Measurements from ENCODE around the gene PRC1.

DNA sequence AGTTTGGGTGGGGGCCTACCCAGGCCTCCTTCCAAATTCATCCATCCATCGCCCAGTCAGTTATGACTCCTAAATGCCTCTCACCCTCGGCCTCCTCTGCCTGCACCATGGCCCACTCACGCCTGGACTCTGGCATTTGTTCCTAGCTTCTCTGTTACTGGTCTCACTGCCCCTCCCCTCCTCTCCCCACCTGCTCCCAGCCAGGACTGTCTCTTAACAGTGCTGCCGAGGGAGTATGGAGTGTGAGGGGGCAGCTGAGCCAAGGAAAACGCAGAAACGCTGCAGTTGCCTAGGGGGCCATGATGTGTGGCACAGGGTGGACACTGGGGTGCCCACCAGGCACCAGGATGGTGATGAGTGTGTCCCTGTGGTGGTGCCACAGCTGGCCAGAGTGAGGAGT is 36.5 kb downstream of the PRC1 start:
- TF ChIP-seq CTCF (IDR thresholded peaks at IDR 0.05; ENCODE audit: low read depth, low read length) (no peak), EZH2phosphoT487 (IDR thresholded peaks at IDR 0.05; ENCODE audit: low read depth) (no peak)
